K562 (cell line): ENCODE measurements around the gene AFF3. TPM values are rescaled to one million over a fixed set of nuclear protein-coding genes. Genes with fewer than 3 reads are reported as not detected.

Experiments used
- ARID1B ChIP-seq: fragments of 450-650 bp; IDR thresholded peaks from 2 replicates; pipeline ENCODE4 v1.6.1; 2016; ENCODE audit warnings: antibody characterized with exemption, mild to moderate bottlenecking, inconsistent platforms
- EP300 ChIP-seq: IDR thresholded peaks from 2 replicates; pipeline ENCODE4 v1.6.1; 2012; ENCODE audit warnings: low read length, improper control_type of control experiment
- ETV1 ChIP-seq: fragments of 450-650 bp; conservative IDR thresholded peaks from 2 replicates; pipeline ENCODE4 v1.6.1; 2016; ENCODE audit warnings: missing genetic modification characterization, control low read depth, low read depth, missing compliant biosample characterization
- GTF2F1 ChIP-seq: IDR thresholded peaks from 2 replicates; pipeline ENCODE4 v1.6.1; 2011; ENCODE audit warnings: low read depth, low read length, improper control_type of control experiment
- LCOR ChIP-seq: sonication (generic); formaldehyde crosslinking; IDR thresholded peaks from 2 replicates; pipeline ENCODE4 v1.8.0; 2022; ENCODE audit warnings: mild to moderate bottlenecking, missing genetic modification reagents
- POLR2AphosphoS2 ChIP-seq: IDR thresholded peaks from 2 replicates; pipeline ENCODE4 v1.6.1; 2012; ENCODE audit warnings: low read length, improper control_type of control experiment
- SMARCA4 ChIP-seq: fragments of 450-650 bp; IDR thresholded peaks from 2 replicates; pipeline ENCODE4 v1.6.1; 2016
- TRIM28 ChIP-seq: fragments of 450-650 bp; IDR thresholded peaks from 2 replicates; pipeline ENCODE4 v1.6.1; 2017
- ZNF175 ChIP-seq: fragments of 200-800 bp; sonication (Bioruptor generic); IDR thresholded peaks from 2 replicates; pipeline ENCODE4 v1.6.1; 2016; ENCODE audit warnings: low read depth, mild to moderate bottlenecking, missing genetic modification characterization, missing compliant biosample characterization
- polyA plus RNA-seq, 8 experiments: library from polyadenylated mRNA; depleted of rRNA in 4 of 8; stranded (reverse) in 5 of 8; unstranded in 3 of 8; fragments of >200 nt; fragmentation: Nextera tagmentation in 2 of 8; fragmentation: Illumina TruSeq in 1 of 8; extraction: Ambion mirVana in 2 of 8; extraction: Trizol in 1 of 8; gene quantifications; 2 replicates each; pipeline versions ENCODE4 v1.2.1 to v1.2.3, GENCODE V29; 2011 to 2014; ENCODE audit warnings: inconsistent platforms in 1 of 8, missing spikeins in 1 of 8
- total RNA-seq, 7 experiments: library from RNA; depleted of rRNA in 6 of 7; stranded (reverse); fragments of >200 nt in 6 of 7; fragmentation: Illumina TruSeq in 2 of 7; extraction: Trizol in 2 of 7; gene quantifications; 2 replicates each; pipeline versions ENCODE4 v1.2.1 to v1.2.3, GENCODE V29; 2011 to 2021; ENCODE audit warnings: low replicate concordance in 1 of 7
- TF ChIP-seq, protein P1 (sequence below): fragments of 450-650 bp; IDR thresholded peaks from 2 replicates; pipeline ENCODE4 v1.6.1; 2016; ENCODE audit warnings: low read depth
- TF ChIP-seq, protein P2 (sequence below): IDR thresholded peaks from 3 replicates; pipeline ENCODE4 v1.6.1; 2011; ENCODE audit warnings: borderline replicate concordance, mild to moderate bottlenecking, moderate library complexity; ENCODE audit not compliant: insufficient read length; ENCODE audit errors: extremely low read depth
- TF ChIP-seq, protein P3 (sequence below), 2 experiments: fragments of 450-650 bp; conservative IDR thresholded peaks; 2 replicates each; pipeline ENCODE4 v1.6.1; 2017; ENCODE audit warnings: mild to moderate bottlenecking in 2 of 2, moderate library complexity in 2 of 2
- TF ChIP-seq, protein P4 (sequence below): sonication (generic); formaldehyde crosslinking; IDR thresholded peaks from 2 replicates; pipeline ENCODE4 v1.9.0; 2022; ENCODE audit warnings: mild to moderate bottlenecking, missing genetic modification reagents

Gene AFF3
- total and polyA plus RNA-seq, 9 of the 15 experiments (the other 6 are each of a cell fraction or from before 2014, with no cell fraction given) = 0.02 to 0.11 TPM; not detected in 7

DNA sequence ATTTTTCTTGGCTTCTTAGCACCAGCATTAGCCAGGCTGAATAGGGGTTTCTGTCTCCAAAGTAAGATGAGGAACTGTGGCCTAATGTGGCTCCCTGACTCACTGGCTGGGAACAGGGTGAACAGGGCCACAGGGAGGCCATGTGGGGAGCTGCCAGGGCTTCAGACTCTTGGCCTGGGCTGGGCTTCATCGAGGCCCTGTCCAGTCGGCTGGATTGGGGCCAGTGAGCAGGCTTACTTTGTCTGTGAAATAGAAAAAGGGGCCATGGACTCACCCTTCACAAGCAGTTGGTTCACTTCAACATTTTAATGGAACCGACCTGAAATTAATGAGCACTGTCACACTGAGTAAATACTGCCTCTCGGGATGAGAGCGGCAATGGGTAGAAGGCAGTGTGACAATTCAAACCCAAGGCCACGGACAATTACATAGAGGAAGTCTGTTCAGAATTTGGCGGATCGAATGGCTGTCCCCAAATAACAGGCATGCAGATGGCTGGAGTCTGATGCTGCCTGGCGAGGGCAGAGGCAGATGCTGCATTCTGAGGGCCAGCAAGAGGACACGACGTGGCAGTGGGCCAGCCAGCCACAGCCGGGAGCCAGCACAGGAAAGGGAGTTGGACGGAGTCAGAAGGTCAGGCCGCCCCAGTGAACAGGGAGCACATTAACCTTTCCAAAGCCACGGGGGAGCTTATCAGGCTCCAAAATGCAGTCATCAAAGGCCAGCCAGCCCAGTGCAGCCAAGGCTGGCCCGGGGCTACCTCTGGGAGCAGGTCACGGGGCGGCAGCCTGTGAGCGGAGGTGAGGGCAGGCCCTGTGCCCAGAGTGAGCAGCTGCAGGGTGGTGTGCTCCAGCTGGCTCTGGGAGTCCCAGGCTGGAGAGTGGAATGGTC lies 506.0 kb downstream of the AFF3 start (continued):
- TF ChIP-seq, protein P1, sequence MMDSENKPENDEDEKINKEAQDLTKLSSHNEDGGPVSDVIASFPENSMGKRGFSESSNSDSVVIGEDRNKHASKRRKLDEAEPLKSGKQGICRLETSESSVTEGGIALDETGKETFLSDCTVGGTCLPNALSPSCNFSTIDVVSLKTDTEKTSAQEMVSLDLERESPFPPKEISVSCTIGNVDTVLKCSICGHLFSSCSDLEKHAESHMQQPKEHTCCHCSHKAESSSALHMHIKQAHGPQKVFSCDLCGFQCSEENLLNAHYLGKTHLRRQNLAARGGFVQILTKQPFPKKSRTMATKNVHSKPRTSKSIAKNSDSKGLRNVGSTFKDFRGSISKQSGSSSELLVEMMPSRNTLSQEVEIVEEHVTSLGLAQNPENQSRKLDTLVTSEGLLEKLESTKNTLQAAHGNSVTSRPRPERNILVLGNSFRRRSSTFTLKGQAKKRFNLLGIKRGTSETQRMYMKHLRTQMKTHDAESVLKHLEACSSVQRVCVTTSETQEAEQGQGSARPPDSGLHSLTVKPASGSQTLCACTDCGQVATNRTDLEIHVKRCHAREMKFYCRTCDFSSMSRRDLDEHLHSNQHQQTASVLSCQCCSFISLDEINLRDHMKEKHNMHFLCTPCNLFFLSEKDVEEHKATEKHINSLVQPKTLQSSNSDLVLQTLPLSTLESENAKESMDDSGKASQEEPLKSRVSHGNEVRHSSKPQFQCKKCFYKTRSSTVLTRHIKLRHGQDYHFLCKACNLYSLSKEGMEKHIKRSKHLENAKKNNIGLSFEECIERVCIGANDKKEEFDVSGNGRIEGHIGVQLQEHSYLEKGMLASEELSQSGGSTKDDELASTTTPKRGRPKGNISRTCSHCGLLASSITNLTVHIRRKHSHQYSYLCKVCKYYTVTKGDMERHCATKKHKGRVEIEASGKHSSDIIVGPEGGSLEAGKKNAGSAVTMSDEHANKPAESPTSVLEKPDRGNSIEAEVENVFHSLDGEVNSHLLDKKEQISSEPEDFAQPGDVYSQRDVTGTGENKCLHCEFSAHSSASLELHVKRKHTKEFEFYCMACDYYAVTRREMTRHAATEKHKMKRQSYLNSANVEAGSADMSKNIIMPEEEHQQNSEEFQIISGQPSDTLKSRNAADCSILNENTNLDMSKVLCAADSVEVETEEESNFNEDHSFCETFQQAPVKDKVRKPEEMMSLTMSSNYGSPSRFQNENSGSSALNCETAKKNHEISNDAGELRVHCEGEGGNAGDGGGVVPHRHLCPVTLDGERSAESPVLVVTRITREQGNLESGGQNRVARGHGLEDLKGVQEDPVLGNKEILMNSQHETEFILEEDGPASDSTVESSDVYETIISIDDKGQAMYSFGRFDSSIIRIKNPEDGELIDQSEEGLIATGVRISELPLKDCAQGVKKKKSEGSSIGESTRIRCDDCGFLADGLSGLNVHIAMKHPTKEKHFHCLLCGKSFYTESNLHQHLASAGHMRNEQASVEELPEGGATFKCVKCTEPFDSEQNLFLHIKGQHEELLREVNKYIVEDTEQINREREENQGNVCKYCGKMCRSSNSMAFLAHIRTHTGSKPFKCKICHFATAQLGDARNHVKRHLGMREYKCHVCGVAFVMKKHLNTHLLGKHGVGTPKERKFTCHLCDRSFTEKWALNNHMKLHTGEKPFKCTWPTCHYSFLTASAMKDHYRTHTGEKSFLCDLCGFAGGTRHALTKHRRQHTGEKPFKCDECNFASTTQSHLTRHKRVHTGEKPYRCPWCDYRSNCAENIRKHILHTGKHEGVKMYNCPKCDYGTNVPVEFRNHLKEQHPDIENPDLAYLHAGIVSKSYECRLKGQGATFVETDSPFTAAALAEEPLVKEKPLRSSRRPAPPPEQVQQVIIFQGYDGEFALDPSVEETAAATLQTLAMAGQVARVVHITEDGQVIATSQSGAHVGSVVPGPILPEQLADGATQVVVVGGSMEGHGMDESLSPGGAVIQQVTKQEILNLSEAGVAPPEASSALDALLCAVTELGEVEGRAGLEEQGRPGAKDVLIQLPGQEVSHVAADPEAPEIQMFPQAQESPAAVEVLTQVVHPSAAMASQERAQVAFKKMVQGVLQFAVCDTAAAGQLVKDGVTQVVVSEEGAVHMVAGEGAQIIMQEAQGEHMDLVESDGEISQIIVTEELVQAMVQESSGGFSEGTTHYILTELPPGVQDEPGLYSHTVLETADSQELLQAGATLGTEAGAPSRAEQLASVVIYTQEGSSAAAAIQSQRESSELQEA = no peak
- TF ChIP-seq ZNF175 (CRISPR knock-in tag) (0 out of 2 replicates have a peak, but pooled peaks have one; percentile 30), ARID1B (peak; percentile 45; the same call in 1 of the 2 replicates), POLR2AphosphoS2 (no peak), ETV1 (tag) (peak; percentile 47; the same call in 1 of the 2 replicates), EP300 (peak; percentile 9; the same call in 1 of the 2 replicates), GTF2F1 (no peak), SMARCA4 (no peak), TRIM28 (no peak), LCOR (peak; percentile 23; the same call in 1 of the 2 replicates)
- TF ChIP-seq, protein P2, sequence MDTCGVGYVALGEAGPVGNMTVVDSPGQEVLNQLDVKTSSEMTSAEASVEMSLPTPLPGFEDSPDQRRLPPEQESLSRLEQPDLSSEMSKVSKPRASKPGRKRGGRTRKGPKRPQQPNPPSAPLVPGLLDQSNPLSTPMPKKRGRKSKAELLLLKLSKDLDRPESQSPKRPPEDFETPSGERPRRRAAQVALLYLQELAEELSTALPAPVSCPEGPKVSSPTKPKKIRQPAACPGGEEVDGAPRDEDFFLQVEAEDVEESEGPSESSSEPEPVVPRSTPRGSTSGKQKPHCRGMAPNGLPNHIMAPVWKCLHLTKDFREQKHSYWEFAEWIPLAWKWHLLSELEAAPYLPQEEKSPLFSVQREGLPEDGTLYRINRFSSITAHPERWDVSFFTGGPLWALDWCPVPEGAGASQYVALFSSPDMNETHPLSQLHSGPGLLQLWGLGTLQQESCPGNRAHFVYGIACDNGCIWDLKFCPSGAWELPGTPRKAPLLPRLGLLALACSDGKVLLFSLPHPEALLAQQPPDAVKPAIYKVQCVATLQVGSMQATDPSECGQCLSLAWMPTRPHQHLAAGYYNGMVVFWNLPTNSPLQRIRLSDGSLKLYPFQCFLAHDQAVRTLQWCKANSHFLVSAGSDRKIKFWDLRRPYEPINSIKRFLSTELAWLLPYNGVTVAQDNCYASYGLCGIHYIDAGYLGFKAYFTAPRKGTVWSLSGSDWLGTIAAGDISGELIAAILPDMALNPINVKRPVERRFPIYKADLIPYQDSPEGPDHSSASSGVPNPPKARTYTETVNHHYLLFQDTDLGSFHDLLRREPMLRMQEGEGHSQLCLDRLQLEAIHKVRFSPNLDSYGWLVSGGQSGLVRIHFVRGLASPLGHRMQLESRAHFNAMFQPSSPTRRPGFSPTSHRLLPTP = no peak
- TF ChIP-seq, protein P3, sequence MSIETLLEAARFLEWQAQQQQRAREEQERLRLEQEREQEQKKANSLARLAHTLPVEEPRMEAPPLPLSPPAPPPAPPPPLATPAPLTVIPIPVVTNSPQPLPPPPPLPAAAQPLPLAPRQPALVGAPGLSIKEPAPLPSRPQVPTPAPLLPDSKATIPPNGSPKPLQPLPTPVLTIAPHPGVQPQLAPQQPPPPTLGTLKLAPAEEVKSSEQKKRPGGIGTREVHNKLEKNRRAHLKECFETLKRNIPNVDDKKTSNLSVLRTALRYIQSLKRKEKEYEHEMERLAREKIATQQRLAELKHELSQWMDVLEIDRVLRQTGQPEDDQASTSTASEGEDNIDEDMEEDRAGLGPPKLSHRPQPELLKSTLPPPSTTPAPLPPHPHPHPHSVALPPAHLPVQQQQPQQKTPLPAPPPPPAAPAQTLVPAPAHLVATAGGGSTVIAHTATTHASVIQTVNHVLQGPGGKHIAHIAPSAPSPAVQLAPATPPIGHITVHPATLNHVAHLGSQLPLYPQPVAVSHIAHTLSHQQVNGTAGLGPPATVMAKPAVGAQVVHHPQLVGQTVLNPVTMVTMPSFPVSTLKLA (conservative IDR thresholded peaks at IDR 0.05) = 0 out of 4 replicates have a peak, but pooled peaks of 1 of the 2 experiments have one; percentile 28
- TF ChIP-seq, protein P4, sequence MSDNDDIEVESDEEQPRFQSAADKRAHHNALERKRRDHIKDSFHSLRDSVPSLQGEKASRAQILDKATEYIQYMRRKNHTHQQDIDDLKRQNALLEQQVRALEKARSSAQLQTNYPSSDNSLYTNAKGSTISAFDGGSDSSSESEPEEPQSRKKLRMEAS = peak; percentile 9; the same call in 1 of the 2 replicates
